H1 (cell line): ENCODE data around the gene LCN9. TPM values are rescaled to one million over a fixed set of nuclear protein-coding genes. Genes with fewer than 3 reads are reported as not detected.

Source experiments
- CTCF ChIA-PET: fragments of 300-600 bp; sonication (Branson Sonifier 250); formaldehyde crosslinking; loops from one replicate; lab custom pipeline; 2021; ENCODE audit not compliant: partially characterized antibody; lab: Charles Lee
- POLR2A ChIA-PET: fragments of 300-600 bp; sonication (Branson Sonifier 250); formaldehyde crosslinking; loops from one replicate; lab custom pipeline; 2021; ENCODE audit warnings: inconsistent platforms; ENCODE audit not compliant: partially characterized antibody; lab: Charles Lee
- DNase-seq, 2 experiments: peaks; one replicate each; pipeline versions ENCODE4 v3.0.0 to v3.0.0-alpha.2; 2010 to 2022; ENCODE audit warnings: low spot score in 2 of 2, low read depth in 1 of 2, mixed read lengths in 1 of 2
- FAIRE-seq: peaks from 2 replicates; lab custom pipeline; 2011; peaks lifted over from hg19 to GRCh38; lab: Jason Lieb, UNC
- H2AFZ ChIP-seq: 2 replicates; pipeline ENCODE4 v1.8.1; 2012; ENCODE audit warnings: low read length, inconsistent platforms
- H2AK5ac ChIP-seq: 2 replicates; pipeline ENCODE4 v1.6.1; 2013; ENCODE audit warnings: low read depth, low read length
- H2BK120ac ChIP-seq: replicated peaks from 2 replicates; pipeline ENCODE3; 2013; ENCODE audit warnings: low read depth, low read length, inconsistent platforms
- H2BK12ac ChIP-seq: 2 replicates; pipeline ENCODE4 v1.6.1; 2013; ENCODE audit warnings: low read depth, low read length
- H2BK15ac ChIP-seq: 2 replicates; pipeline ENCODE4 v1.6.1; 2013; ENCODE audit warnings: low read length
- H2BK20ac ChIP-seq: 2 replicates; pipeline ENCODE4 v1.6.1; 2013; ENCODE audit warnings: low read length
- H2BK5ac ChIP-seq: 2 replicates; pipeline ENCODE4 v1.6.1; 2013; ENCODE audit warnings: low read depth, low read length
- H3K14ac ChIP-seq: 2 replicates; pipeline ENCODE4 v1.6.1; 2013; ENCODE audit warnings: inconsistent platforms; ENCODE audit not compliant: insufficient read length
- H3K18ac ChIP-seq: 2 replicates; pipeline ENCODE4 v1.6.1; 2013; ENCODE audit warnings: low read length; ENCODE audit errors: extremely low read depth
- H3K23ac ChIP-seq: 2 replicates; pipeline ENCODE4 v1.6.1; 2013; ENCODE audit warnings: inconsistent platforms; ENCODE audit not compliant: insufficient read length
- H3K23me2 ChIP-seq: 2 replicates; pipeline ENCODE4 v1.6.1; 2013; ENCODE audit warnings: low read depth, low read length
- H3K27ac ChIP-seq: 2 replicates; pipeline ENCODE4 v1.6.1; 2011; ENCODE audit warnings: low read depth, low read length, inconsistent platforms
- H3K27me3 ChIP-seq, 4 experiments: replicated peaks in 1 of 4; 1 replicate in 1 of 4; 2 replicates in 3 of 4; pipeline versions ENCODE4 v1.6.1 to v1.8.1; 2011 to 2013; ENCODE audit warnings: low read length in 3 of 4, mild to moderate bottlenecking in 3 of 4, inconsistent platforms in 2 of 4, mixed read lengths in 2 of 4, moderate library complexity in 1 of 4; ENCODE audit not compliant: control insufficient read depth in 3 of 4, insufficient read depth in 3 of 4; ENCODE audit errors: extremely low read depth in 1 of 4
- H3K36me3 ChIP-seq, 4 experiments: 2 replicates each; pipeline versions ENCODE4 v1.6.1 to v1.8.1; 2011 to 2013; ENCODE audit warnings: mild to moderate bottlenecking in 4 of 4, low read length in 3 of 4, moderate library complexity in 2 of 4, control low read depth in 1 of 4, inconsistent platforms in 1 of 4; ENCODE audit not compliant: insufficient read depth in 4 of 4, control insufficient read depth in 2 of 4
- H3K4ac ChIP-seq: replicated peaks from 2 replicates; pipeline ENCODE3; 2013; ENCODE audit warnings: low read length, low read depth, mixed read lengths, inconsistent platforms; ENCODE audit not compliant: insufficient read length
- H3K4me1 ChIP-seq, 4 experiments: replicated peaks in 1 of 4; 1 replicate in 1 of 4; 2 replicates in 3 of 4; pipeline versions ENCODE4 v1.6.1 to v1.8.1; 2011 to 2013; ENCODE audit warnings: low read length in 3 of 4, inconsistent platforms in 2 of 4, mixed read lengths in 1 of 4; ENCODE audit not compliant: insufficient read depth in 4 of 4, control insufficient read depth in 3 of 4
- H3K4me2 ChIP-seq, 2 experiments: 2 replicates each; pipeline versions ENCODE4 v1.6.1 to v1.8.1; 2011 to 2013; ENCODE audit warnings: low read depth in 2 of 2, low read length in 2 of 2, control low read depth in 1 of 2, inconsistent platforms in 1 of 2, mild to moderate bottlenecking in 1 of 2; ENCODE audit not compliant: insufficient read depth in 1 of 2
- H3K4me3 ChIP-seq, 4 experiments: fragments of 200-600, 300-600 bp in 1 of 4; sonication (generic), shearing (Covaris generic), sonication (Bioruptor Twin) in 1 of 4; 2 replicates each; pipeline versions ENCODE4 v1.5.1 to v1.8.1; 2011 to 2016; ENCODE audit warnings: low read length in 4 of 4, low read depth in 3 of 4, control low read depth in 2 of 4, inconsistent platforms in 2 of 4, mild to moderate bottlenecking in 2 of 4, mixed read lengths in 1 of 4, moderate library complexity in 1 of 4; ENCODE audit not compliant: insufficient read depth in 2 of 4; ENCODE audit errors: extremely low read depth in 1 of 4
- H3K56ac ChIP-seq: replicated peaks from 2 replicates; pipeline ENCODE3; 2013; ENCODE audit warnings: low read depth, mild to moderate bottlenecking, mixed read lengths, low read length, inconsistent platforms; ENCODE audit not compliant: insufficient read length
- H3K79me1 ChIP-seq: 2 replicates; pipeline ENCODE4 v1.6.1; 2013; ENCODE audit warnings: low read depth, low read length, control low read depth
- H3K79me2 ChIP-seq, 2 experiments: 2 replicates each; pipeline versions ENCODE4 v1.6.1 to v1.8.1; 2012 to 2013; ENCODE audit warnings: low read length in 2 of 2, mild to moderate bottlenecking in 2 of 2, inconsistent platforms in 1 of 2; ENCODE audit not compliant: insufficient read depth in 2 of 2, control insufficient read depth in 1 of 2
- H3K9ac ChIP-seq, 4 experiments: replicated peaks in 1 of 4; 1 replicate in 1 of 4; 2 replicates in 3 of 4; pipeline versions ENCODE4 v1.6.1 to v1.8.1; 2011 to 2013; ENCODE audit warnings: low read depth in 3 of 4, low read length in 3 of 4, control low read depth in 2 of 4, mild to moderate bottlenecking in 2 of 4, moderate library complexity in 2 of 4, inconsistent platforms in 1 of 4; ENCODE audit errors: extremely low read depth in 1 of 4
- H3K9me3 ChIP-seq, 2 experiments: 2 replicates each; pipeline versions ENCODE4 v1.6.1 to v1.8.1; 2012 to 2013; ENCODE audit warnings: mild to moderate bottlenecking in 2 of 2, moderate library complexity in 2 of 2, control low read depth in 1 of 2, inconsistent platforms in 1 of 2, low read depth in 1 of 2, low read length in 1 of 2, mixed read lengths in 1 of 2; ENCODE audit not compliant: insufficient read depth in 2 of 2
- H4K20me1 ChIP-seq, 2 experiments: replicated peaks in 1 of 2; 2 replicates each; pipeline versions ENCODE3 to v1.8.1; 2011 to 2013; ENCODE audit warnings: inconsistent platforms in 2 of 2, low read length in 2 of 2, mild to moderate bottlenecking in 1 of 2; ENCODE audit not compliant: insufficient read depth in 2 of 2, control insufficient read depth in 1 of 2
- H4K5ac ChIP-seq: 2 replicates; pipeline ENCODE4 v1.6.1; 2013; ENCODE audit warnings: low read length, low read depth, mixed read lengths, inconsistent platforms; ENCODE audit not compliant: insufficient read length
- H4K8ac ChIP-seq: 2 replicates; pipeline ENCODE4 v1.8.0; 2013; ENCODE audit warnings: mild to moderate bottlenecking, moderate library complexity, low read length, inconsistent platforms; ENCODE audit not compliant: insufficient read depth; ENCODE audit errors: extremely low read depth
- H4K91ac ChIP-seq: replicated peaks from 2 replicates; pipeline ENCODE3; 2013; ENCODE audit warnings: low read length, mixed read lengths, inconsistent platforms; ENCODE audit not compliant: insufficient read length
- ASH2L ChIP-seq: fragments of 200-600, 300-600 bp; sonication (generic); IDR thresholded peaks from one replicate; pipeline ENCODE4 v1.7.1; 2017; ENCODE audit warnings: low read length
- CREB1 ChIP-seq: IDR thresholded peaks from 2 replicates; pipeline ENCODE4 v1.6.1; 2012; ENCODE audit warnings: inconsistent platforms
- CTCF ChIP-seq, 3 experiments: IDR thresholded peaks; 1 replicate in 2 of 3; 2 replicates in 1 of 3; pipeline versions ENCODE4 v1.5.1 to v1.6.1; 2011; ENCODE audit warnings: low read length in 3 of 3, mild to moderate bottlenecking in 3 of 3, inconsistent platforms in 2 of 3, low read depth in 1 of 3, moderate library complexity in 1 of 3; ENCODE audit not compliant: insufficient read depth in 1 of 3; ENCODE audit errors: control extremely low read depth in 1 of 3
- EP300 ChIP-seq, 2 experiments: IDR thresholded peaks; 1 replicate in 1 of 2; 2 replicates in 1 of 2; pipeline ENCODE4 v1.6.1; 2011 to 2012; ENCODE audit warnings: low read depth in 2 of 2, low read length in 2 of 2, mild to moderate bottlenecking in 2 of 2, borderline replicate concordance in 1 of 2, inconsistent platforms in 1 of 2, moderate library complexity in 1 of 2
- GTF2F1 ChIP-seq: IDR thresholded peaks from 2 replicates; pipeline ENCODE4 v1.6.1; 2012; ENCODE audit warnings: low read depth, low read length, improper control_type of control experiment, borderline replicate concordance
- MAFK ChIP-seq: IDR thresholded peaks from 2 replicates; pipeline ENCODE4 v1.6.1; 2012; ENCODE audit warnings: low read depth, mild to moderate bottlenecking, improper control_type of control experiment, low read length
- NRF1 ChIP-seq: IDR thresholded peaks from 2 replicates; pipeline ENCODE4 v1.6.1; 2011; ENCODE audit warnings: mild to moderate bottlenecking, low read depth, low read length, improper control_type of control experiment
- PHF8 ChIP-seq: fragments of 200-600 bp; sonication (generic); conservative IDR thresholded peaks from 2 replicates; pipeline ENCODE4 v1.7.1; 2012; ENCODE audit warnings: low read depth, mild to moderate bottlenecking, inconsistent platforms, low read length, moderate library complexity
- POU5F1 ChIP-seq: IDR thresholded peaks from 2 replicates; pipeline ENCODE4 v1.6.1; 2011; ENCODE audit warnings: low read depth, mild to moderate bottlenecking, low read length, moderate library complexity
- RNF2 ChIP-seq: fragments of 200-900, 300-1000 bp; sonication (generic); IDR thresholded peaks from 2 replicates; pipeline ENCODE4 v1.7.1; 2016; ENCODE audit warnings: borderline replicate concordance, low read depth, mild to moderate bottlenecking, antibody characterized with exemption, low read length; ENCODE audit not compliant: poor library complexity, severe bottlenecking; ENCODE audit errors: missing control alignments
- TEAD4 ChIP-seq: IDR thresholded peaks from 2 replicates; pipeline ENCODE4 v1.6.1; 2012; ENCODE audit warnings: low read depth, low read length, inconsistent platforms, mixed read lengths
- WGBS, 2 experiments: shearing (Covaris generic) in 1 of 2; methylation state at CpG; one replicate each; pipeline versions ENCODE4 v1.1.6 to v1.1.7; 2013 to 2015; ENCODE audit warnings: low lambda C conversion rate in 2 of 2, mixed read lengths in 2 of 2, inconsistent platforms in 1 of 2, low coverage in 1 of 2, missing lambda C conversion rate in 1 of 2; ENCODE audit not compliant: insufficient replicate concordance in 2 of 2, insufficient coverage in 1 of 2, insufficient read length in 1 of 2; ENCODE audit errors: extremely low coverage in 1 of 2, missing lambda C conversion rate in 1 of 2; 5-methylcytosine and 5-hydroxymethylcytosine counted together
- polyA plus RNA-seq, 7 experiments: library from polyadenylated mRNA; depleted of rRNA in 3 of 7; stranded (reverse) in 5 of 7; unstranded in 2 of 7; fragments of >200 nt in 5 of 7; fragments of 200-250 nt in 2 of 7; gene quantifications; 1 replicate in 5 of 7; 2 replicates in 1 of 7; 4 replicates in 1 of 7; pipeline versions ENCODE4 v1.2.1 to v1.2.3, GENCODE V29; 2011 to 2013; ENCODE audit warnings: missing spikeins in 2 of 7, mixed read lengths in 2 of 7
- total RNA-seq: library from RNA; stranded (reverse); fragmentation: NEBNext Ultra II Directional; extraction: Animal tissue kit (Norgen Biotek cat#: 25700); gene quantifications from 2 replicates; pipeline ENCODE4 v1.2.1, GENCODE V29; 2021

The LCN9 gene
- total and polyA plus RNA-seq, 2 of the 8 experiments (the other 6 are each of a cell fraction or from before 2014, with no cell fraction given): 2.3 to 3.1 TPM

- no peak overlapping the region for H2AK5ac ChIP-seq
- no peak overlapping the region for H3K27ac ChIP-seq
- no peak overlapping the region for H2BK5ac ChIP-seq
- H3K9me3 ChIP-seq: peaks cover 19 to 21% of the 10 kb centered on the region in 2 experiments; a peak in 3 of 4 replicates
- FAIRE-seq (no peak), DNase-seq (no peak)
- no peak overlapping the region for H3K4me3 ChIP-seq
- no peak overlapping the region for H3K56ac ChIP-seq
- H4K8ac ChIP-seq: no peak overlapping the region
- H3K4ac ChIP-seq: no peak overlapping the region
- H3K27me3 ChIP-seq: no peaks in the 10 kb centered on the region; a peak in 1 of 7 replicates
- H3K79me2 ChIP-seq: no peaks in the 10 kb centered on the region
- no peak overlapping the region for H2BK15ac ChIP-seq
- no peak overlapping the region for H3K23ac ChIP-seq
- WGBS, 2 experiments: 85% methylated on average over 5 of the region's 12 CpGs; no CpG with 5 or more reads in 1 of the 2 experiments
- H3K79me1 ChIP-seq: no peaks in the 10 kb centered on the region
- no peak overlapping the region for H3K14ac ChIP-seq
- H3K36me3 ChIP-seq: peaks cover 0 to 19% (median 0%) of the 10 kb centered on the region in 4 experiments; a peak in 3 of 8 replicates
- no peak overlapping the region for H3K18ac ChIP-seq
- CTCF ChIA-PET: no interaction called here
- H2BK20ac ChIP-seq: no peak overlapping the region
- H4K20me1 ChIP-seq: no peaks in the 10 kb centered on the region
- no peak overlapping the region for H2AFZ ChIP-seq
- H2BK120ac ChIP-seq: no peak overlapping the region
- H4K91ac ChIP-seq: no peak overlapping the region
- H2BK12ac ChIP-seq: no peak overlapping the region
- H3K4me2 ChIP-seq: no peak overlapping the region
- POLR2A ChIA-PET: interaction anchor here (1.3 to 3.6 kb wide), 2 partner anchors 9 to 15 kb away, joined by 3 to 19 read pairs; no protein-coding TSS in a partner anchor
- H3K9ac ChIP-seq: no peak overlapping the region
- H3K23me2 ChIP-seq: no peaks in the 10 kb centered on the region
- peaks cover 0 to 8% (median 4%) of the 10 kb centered on the region in 4 experiments; a peak in 3 of 7 replicates for H3K4me1 ChIP-seq
- H4K5ac ChIP-seq: no peak overlapping the region
- TF ChIP-seq EP300 (IDR thresholded peaks at IDR 0.05; ENCODE audit: borderline replicate concordance in 1 of 2, low read depth in 2 of 2, low read length in 2 of 2) (no peak), GTF2F1 (no peak), CTCF (IDR thresholded peaks at IDR 0.05; ENCODE audit: control extremely low read depth in 1 of 3, insufficient read depth in 1 of 3, low read depth in 1 of 3, low read length in 3 of 3) (no peak), NRF1 (no peak), PHF8 (no peak), ASH2L (no peak), POU5F1 (no peak), CREB1 (no peak), RNF2 (no peak), TEAD4 (no peak), MAFK (no peak)
Measured at GRCh38 chr9:135663857-135664256, 748 bp downstream of the LCN9 start.
